ENCODE results near the gene CENPVL1.

DNA sequence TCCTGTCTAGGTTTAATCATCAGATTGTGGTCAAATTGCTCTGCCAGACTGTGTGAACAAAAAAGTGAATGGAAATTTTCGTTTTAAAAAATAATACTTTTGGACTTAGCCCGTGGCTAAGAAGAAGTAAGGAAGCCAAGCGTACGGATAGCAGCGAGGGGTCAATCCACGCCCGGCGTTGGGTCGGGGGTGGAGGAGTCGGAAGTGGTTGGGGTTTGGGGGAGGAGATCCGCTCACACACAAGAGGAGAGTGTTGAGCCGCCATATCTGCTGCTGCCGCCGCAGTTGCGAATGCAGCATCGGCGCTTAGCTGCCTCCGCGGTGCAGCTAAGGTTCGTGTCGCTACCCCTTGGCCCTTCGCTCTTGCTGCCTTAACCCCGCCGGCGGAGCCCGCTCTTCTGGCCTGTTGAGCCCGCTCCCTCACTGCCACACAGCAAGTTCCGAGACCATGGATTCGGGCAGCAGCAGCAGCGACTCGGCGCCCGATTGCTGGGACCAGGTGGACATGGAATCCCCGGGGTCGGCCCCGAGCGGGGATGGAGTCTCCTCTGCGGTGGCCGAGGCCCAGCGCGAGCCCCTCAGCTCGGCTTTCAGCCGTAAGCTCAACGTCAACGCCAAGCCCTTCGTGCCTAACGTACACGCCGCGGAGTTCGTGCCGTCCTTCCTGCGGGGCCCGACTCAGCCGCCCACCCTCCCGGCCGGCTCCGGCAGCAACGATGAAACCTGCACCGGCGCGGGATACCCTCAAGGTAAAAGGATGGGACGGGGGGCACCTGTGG lies 33.1 kb downstream of the CENPVL1 start, which contains the start of gene GSPT2:
- TF ChIP-seq, protein P1, sequence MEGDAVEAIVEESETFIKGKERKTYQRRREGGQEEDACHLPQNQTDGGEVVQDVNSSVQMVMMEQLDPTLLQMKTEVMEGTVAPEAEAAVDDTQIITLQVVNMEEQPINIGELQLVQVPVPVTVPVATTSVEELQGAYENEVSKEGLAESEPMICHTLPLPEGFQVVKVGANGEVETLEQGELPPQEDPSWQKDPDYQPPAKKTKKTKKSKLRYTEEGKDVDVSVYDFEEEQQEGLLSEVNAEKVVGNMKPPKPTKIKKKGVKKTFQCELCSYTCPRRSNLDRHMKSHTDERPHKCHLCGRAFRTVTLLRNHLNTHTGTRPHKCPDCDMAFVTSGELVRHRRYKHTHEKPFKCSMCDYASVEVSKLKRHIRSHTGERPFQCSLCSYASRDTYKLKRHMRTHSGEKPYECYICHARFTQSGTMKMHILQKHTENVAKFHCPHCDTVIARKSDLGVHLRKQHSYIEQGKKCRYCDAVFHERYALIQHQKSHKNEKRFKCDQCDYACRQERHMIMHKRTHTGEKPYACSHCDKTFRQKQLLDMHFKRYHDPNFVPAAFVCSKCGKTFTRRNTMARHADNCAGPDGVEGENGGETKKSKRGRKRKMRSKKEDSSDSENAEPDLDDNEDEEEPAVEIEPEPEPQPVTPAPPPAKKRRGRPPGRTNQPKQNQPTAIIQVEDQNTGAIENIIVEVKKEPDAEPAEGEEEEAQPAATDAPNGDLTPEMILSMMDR (IDR thresholded peaks at IDR 0.05) = no peak
- peak in 1 of 2 donors; percentile 73 for TF ChIP-seq EP300 (IDR thresholded peaks at IDR 0.05)

Measured in tibial nerve (tissue), 4 donors.